Measurements from ENCODE around the gene SPSB1. TPM values are rescaled to one million over a fixed set of nuclear protein-coding genes. Genes with fewer than 3 reads are reported as not detected.

The SPSB1 gene
- total RNA-seq, 1 donor from 2014 or later: 25.3 TPM

DNA sequence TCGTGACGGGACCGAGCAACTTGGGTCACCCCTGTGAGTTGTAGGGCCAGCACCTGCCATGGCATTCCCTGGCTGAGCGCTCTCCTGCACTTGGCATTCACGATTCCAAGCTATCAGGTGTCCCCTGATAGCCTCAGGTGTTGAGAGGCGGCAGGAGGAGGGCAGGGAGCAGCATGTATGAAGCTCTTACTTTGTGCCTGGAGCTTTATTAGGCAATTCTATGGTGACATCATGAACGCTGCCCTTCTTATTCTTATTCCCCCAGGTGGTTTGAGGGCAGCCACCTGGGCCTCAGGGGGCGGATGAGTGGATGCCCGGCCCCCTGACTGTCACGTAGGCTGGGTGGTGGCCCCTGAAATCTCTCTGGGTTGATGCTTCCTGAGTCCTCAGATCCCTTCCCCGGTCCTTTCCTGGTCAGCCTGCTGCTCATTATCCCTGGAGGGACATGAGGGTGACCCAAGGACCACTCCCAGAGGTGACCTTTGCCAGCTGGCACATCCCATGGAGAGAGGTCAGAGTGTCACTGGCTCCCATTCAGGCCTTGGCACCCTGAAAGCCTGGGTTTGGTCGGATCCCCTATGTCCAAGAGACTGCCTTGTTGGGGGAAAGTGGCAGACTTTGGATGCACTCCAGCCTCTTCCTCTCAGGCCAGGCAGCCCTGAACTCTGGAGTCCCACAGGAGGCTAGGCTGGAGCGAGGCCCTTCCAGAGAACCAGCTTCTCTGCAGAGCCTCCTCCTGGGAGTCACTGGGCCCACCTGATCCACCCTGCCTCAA is 51.9 kb downstream of the SPSB1 start:
- DNase-seq (ENCODE audit: low spot score): no peak

DNA sequence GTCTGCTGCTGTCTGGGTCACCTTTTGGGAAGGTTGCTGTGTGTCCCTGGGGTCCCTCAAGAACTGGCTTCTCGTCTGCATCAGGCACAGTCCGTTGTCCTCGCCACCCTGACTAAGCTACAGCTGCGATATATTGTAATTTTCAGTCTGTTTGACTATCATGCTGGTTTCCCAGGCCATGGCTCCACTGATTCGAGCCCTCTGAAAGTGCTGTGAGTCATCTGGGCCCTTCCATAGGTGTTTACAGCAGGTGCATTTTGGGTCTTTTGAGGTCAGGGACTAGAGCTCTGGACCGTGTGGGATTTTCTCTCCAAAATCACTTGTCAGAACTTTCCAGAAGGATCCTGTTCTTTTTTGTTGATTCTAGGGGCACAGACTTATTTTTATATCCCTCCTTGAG is 52.8 kb downstream of the SPSB1 start:
- no peak for DNase-seq (ENCODE audit: low spot score)

DNA sequence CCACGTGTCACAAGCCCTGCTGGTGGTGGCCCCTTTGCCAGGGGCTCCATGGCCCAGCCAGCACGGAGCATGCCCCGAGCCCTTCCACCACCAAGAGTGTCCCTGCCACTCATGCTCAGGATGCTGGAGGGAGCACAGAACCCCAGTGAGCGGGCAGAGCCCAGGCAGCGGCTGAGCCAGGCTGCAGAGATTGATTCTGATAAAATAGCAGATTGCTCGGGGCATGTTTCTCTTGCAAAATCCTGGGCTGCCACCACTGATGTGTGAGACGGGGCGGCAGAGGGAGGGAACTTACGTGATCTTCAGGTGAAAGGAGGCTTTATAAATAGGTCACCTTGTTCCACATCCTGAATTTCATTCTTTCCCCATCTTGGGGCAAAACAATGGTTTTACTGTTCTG is 53.2 kb downstream of the SPSB1 start:
- no peak for DNase-seq (ENCODE audit: low spot score)

DNA sequence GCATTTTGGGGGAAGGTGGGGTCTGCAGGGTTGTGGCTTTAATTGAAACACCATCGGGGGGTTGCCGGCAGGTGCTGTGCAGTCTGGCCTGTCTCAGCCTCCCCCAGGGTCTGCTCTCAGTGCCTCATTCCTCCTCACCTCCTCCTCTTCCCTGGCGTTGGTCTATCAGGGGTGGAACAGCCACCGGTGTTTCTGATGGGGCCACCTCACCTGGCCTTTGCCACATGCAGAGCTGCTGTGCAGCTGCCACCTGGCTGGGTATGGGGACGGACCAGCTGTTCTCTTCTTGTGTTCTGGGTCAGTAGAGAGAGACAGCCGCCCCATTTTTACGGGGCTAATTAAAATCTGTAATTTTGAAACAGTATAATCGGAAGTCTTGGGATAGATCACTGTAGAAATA is 53.9 kb downstream of the SPSB1 start:
- DNase-seq (ENCODE audit: low spot score): no peak

DNA sequence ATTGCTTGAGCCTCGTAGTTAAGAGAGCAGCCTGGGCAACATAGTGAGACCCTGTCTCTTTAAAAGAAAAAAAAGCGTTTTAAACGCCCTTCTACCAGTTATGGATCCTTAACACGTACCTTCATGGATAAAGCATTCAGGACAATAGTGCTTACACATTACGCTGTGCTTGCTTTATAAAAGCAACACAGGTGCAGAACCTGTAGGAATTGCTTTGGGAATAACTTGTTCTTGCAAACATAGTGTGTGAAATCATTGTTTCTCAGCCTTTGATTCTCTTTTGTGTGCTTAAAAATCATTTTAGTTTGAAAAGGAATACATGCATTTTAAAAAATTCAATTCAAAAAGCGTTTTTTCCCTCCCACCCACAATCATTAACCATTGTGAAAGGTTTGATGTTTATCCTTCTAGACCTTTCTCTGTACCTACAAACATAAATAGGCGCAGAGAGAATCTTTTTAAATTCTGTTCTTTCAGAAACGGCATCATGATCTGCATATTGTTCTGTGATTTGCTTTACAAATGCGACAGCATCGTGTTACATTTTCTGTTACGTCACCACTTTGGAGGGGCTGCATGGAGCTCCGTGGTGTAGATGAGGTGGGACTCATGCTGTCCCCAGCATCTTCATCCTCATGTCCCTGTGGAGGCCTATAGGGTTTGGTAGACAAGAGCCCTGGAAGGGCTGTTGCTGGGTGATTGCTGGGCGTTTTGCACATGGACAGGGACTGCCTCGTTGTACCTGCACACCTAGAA is 54.6 kb downstream of the SPSB1 start:
- no peak for DNase-seq (ENCODE audit: low spot score)

DNA sequence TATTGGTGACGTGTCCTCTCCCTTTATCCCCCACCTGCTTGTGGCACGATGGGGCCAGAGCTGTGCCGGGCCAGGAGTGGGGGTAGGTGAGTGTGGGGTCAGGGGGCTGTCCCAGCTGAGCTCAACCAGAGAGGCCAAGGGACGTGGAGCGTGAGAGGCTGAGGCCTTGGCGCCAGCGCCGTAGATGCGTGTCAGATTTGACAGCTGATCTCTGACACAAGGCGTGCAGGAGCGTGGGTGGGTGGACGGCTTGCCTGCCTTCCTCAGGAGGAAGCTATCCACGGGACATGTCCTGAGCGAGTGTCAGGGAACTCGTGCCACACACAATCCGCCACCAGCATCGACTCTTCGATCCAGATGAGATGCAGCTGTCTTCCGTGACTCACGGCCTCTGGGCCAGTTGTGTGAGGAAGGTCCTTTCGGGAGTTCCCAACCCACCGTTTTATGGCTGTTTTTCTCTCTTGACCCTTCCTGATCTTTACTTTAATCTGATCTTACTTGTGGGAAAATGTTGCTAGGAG is 56.7 kb downstream of the SPSB1 start:
- DNase-seq (ENCODE audit: low spot score): no peak

DNA sequence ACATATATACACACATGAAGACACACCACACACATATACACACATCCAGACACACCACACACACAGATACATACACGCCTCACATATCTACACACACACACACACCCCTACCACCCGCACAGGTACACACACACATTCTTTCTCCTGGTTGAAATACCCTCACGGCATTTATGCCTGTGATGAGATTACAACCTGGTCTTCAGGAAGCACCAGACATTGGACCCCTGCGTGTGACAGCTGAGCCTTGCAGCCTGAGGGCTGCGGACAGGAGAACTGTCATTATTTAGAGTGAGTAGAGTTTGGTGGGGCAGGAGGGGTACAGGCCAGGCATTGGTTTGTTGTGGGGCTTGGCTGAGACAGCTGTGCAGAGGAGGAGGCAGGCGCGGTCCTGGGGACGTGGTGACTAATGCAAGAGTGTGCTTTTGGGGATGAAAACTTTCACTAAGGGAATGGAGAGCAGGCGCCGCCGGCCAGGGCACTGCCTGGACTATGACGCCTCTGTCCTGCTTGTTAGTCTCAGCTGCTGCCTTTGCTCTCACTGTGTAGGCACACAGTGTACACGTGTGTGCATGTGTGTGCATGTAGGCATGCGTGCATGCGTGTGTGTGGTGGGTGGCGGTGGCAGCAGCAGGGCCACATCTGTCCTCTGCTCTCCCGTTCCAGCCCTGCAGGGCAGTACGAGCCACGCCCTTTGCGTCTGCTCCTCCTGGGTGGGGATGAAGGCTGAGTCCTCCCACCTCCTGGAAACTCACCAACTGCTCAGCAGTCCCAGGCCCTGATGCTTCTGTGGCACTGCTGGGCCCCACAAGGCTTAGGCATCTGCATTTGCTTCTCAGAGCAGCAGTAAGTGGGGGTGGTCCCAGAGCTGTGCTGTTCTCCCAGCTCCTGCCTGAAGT is 57.6 kb downstream of the SPSB1 start:
- no peak for DNase-seq (ENCODE audit: low spot score)

DNA sequence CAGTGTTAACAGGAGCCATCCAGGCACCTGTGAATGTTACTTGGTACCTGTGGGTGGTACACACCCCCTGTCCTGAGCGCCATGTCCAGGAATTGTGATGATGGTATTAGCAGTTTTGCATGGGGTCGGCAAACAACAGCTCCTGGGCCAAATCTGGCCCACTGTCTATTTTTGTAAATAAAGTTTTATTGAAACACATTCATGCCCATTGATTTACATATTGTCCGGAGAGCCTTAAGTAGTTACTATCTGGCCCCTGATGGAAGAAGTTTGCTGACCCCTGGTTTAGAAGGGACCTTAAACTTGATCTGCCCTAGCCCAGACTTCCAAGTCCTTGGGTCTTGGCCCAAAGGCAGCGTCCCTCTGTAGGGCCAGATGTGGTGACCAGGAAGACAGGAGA is 58.3 kb downstream of the SPSB1 start:
- no peak for DNase-seq (ENCODE audit: low spot score)

DNA sequence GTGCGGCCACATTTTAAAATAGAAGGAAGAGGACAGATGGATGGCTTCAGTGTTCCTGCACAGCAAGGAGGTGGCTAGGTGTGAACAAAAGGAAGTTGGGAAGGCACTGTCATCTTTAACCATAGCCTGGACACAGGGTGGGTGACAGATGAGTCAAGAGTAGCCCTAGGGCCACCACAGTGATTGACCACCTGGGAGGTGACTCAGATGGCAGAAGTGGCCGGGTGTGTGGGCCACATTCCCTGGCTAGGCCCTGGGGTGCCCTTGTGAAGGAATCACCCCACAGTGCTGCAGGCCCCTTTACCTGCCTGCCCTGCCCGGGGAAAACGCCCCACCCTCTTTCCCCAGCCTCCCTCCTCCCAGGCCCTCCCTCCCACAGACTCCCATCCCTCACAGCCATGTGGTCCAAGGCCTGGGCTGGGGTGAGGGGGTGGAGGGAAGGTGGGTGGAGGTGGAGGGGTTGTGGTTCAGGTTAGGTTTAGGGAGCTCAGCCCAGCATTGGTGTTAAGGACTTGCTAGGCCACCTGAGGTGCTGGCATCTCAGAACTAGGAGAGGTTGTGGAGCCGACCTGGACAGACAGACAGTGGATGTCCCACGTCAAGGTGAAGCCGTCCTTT is 59.1 kb downstream of the SPSB1 start:
- DNase-seq (ENCODE audit: low spot score): no peak

DNA sequence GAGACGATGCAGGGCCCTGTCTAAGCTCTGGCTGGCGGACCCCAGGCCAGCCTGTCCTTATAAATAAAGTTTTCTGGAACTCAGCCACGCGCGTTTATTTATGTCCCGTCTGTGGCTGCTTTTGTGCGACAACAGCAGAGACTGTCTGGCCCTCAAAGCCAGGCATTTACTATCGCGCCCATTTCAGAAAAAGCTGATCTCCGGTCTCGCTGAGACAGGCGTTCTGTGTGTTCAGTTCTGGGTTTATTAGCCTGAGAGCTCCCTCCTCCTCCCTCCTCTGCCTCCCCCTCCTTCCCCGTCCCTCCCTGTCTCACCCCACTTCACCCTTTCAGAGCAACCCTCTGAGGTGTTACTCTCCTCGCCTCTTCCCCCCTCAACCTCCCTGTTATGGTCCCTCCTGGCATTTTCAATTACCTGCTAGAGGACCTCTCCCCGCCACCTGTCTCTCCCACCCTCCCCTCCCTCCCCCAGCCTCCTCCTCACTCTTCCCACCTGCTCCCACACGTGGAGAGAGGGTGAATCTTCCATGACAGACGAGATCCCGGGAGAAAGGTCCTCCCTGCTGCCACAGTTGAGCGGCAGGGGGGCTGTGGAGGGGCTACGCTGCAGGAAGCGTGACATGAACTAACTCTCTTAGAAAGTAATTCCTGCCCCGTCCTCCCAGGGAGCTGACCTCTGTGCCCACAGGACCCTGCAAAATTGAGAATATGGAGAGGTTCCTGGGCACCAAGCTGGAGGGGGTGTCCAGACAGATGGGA is 59.9 kb downstream of the SPSB1 start:
- no peak for DNase-seq (ENCODE audit: low spot score)

DNA sequence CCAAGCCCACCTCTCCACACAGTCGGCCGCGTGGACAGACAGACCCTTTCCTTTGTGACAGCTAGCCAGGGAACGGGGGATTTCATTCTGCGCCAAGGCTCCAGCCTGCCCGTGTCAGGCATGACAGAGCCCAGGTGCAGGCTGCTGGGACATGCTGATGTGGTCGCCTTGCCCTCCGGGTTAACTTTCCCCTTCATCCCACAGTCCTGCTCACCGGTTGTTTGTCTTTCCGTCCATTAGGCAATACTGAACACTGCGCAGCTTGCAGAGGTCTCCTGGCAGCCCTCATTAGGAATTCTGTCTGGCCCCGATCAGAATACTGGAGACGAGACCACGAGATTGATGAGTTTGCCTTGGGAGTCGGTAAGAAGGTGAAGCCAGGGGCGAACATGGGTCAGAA is 62.8 kb downstream of the SPSB1 start:
- no peak for DNase-seq (ENCODE audit: low spot score)

DNA sequence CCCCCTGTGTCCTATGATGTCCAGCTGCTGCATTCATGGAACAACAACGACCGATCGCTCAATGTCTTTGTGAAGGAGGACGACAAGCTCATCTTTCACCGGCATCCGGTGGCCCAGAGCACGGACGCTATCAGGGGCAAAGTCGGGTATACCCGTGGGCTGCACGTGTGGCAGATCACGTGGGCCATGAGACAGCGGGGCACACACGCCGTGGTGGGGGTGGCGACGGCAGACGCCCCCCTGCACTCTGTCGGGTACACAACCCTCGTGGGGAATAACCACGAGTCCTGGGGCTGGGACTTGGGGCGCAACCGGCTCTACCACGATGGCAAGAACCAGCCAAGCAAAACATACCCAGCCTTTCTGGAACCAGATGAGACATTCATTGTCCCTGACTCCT is 63.3 kb downstream of the SPSB1 start:
- no peak for DNase-seq (ENCODE audit: low spot score)

DNA sequence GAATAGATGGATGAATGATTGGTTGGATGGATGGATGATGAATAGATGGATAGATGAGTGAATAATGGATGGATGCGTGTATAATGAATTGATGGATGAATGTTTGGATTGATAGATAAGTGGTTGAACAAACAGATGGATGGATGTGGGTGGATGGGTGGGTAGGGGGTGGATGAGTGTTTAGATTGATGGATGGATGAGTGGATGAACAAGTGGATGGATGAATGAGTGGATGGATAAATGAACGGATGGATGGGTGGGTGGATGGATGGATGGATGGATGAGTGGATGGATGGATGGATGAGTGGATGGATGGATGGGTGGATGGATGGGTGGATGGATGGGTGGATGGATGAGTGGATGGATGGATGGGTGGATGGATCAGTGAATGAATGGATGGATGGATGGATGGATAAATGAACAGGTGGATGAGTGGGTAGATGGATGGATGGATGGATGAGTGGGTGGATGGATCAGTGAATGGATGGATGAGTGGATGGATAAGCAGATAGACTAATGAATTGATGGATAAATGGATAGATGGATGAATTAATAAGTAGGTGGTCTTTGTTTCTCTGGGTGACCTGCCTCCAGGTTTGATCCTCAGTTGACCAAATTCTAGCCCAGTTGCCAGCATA is 64.3 kb downstream of the SPSB1 start:
- no peak for DNase-seq (ENCODE audit: low spot score)

DNA sequence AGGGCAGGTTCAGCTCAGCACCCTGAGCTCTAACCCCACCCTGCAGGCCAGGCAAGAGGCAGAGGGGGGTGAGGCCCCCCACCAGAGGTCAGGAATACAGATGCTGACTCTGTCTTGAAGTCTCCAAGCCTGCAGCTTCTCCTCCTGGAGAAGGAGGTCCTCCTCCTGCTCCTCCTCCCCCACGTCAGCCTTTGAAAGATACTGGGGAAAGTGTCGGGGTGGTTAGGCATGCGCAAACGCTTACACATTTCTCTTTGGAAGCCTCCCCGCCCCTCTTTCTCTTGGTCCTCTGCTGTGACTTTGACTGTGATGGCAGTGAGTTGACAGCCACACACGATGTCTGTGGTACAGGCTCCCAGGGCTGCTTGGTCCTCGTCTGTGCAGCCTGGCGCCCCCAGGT is 65.3 kb downstream of the SPSB1 start:
- DNase-seq (ENCODE audit: low spot score): no peak

DNA sequence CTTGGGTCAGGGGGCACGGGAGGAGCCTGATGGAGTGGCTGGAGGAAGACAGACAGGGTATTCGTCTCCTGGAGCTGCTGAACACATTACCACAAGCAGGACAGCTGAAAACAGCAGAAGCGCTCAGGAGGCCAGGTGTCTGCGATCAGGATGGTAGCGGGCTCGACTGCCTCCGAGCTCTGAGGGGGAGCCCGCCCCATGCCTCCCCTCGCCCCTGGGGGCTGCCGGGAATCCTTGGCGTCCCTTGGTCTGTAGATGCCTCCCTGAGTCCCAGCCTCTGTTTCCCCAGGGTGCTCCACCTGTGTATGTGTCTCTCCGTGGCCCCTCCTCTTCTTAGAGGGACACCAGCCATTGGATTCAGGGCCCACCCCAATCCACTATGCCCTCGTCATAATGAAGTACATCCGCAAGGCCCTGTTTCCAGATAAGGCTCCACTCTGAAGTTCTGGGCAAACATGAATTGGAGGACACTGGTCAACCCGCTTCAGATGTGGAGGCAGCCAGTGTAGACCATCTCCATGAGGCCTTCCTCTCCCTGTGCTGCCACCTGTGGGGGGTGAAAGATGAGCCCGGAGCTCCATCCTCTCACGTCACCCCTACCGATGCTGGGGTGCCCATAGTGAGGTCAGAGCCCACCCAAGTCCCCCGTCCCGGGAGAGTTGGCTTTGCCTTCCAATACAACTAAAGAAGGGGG is 67.8 kb downstream of the SPSB1 start:
- DNase-seq (ENCODE audit: low spot score): no peak

DNA sequence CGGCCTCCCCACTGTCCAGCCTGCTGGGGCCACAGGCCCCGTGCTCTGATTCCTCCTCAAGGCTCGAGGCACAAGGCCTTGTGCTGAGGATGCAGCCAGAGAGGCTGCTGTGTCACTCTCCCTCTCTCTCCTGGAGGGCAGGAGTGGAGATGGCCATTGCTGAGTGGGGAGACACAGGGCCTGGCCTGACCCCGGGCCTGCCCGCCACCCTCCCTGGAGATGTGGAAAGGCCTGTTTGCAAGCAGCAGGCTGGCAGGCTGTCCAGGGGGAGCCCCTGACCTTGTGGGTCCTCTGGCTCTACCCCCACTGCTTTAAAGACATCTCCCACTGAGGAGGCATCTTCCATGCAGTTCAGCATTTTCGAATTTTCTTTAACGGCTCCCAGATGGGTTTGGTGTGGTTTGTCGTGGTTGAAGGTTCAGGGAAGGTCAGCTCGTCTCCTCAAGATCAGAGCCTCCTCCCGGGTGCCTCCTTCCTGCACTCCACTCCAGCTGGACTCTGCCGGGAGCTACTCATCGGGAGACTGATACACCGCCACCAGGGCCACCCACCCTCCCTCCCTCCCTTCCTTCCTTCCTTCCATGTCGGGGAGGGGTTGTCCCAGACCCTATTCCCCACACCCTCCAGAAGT is 69.1 kb downstream of the SPSB1 start:
- no peak for DNase-seq (ENCODE audit: low spot score)

DNA sequence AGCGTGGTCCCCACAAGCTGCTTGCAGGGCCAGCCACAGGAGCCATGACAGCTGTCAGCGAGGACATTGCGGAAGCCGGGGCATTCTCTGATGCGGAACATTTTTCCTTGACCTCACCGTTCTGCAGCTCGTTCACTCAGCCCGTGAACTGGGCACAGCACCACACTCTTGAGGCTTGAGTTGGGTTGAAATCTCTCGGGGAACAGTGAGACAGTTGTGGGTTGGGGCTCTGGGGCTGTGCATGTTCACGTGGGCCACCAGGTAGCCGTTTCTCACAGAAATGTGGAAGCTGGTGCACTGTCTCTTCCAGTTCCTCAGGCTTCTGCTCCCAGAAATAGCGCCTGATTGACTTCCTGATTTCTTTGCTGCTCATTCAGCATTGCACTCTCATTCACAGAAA is 69.8 kb downstream of the SPSB1 start:
- no peak for DNase-seq (ENCODE audit: low spot score)

DNA sequence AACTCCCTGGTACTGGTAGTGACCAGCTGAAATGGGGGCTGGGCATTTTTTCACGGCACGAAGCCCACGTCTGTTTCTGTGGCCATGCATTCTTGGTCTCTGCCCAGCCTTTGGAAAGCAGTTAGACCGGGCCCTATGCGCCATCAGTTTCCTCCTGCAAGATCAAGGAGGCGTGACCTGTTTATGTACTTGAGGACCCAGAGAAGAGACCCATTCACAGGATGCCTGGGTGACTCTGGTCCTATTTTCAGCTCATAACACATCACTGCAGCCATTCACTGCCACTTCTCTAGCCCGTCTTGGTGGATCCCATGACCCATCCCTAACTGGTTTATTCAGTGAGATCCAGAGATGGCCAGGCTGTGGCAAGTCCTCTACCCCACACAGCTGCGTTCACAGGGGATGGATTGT is 70.4 kb downstream of the SPSB1 start:
- no peak for DNase-seq (ENCODE audit: low spot score)

DNA sequence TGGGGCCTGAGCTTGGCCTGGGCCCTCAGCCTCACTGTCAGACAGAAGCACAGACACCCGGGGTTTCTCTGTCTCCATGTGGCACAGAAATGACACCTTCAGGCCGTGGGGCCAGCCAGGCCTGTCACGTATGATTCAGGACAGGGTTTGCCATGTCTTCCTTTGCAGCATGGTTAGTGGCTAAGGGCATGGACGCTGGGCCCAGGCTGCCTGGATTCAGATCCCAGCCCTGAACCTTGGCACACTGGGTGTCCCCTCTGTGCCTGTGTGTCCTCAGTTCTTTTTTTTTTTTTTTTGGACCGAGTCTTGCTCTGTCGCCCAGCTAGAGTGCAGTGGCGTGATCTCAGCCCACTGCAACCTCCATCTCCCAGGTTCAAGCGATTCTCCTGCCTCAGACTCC is 73.6 kb downstream of the SPSB1 start:
- no peak for DNase-seq (ENCODE audit: low spot score)
